ENCODE measurements around the gene RPSA. TPM values are rescaled to one million over a fixed set of nuclear protein-coding genes. Genes with fewer than 3 reads are reported as not detected.
A peak's percentile ranks its signal among the peaks of the same experiment; 100 is the strongest.

The RPSA gene
- total and polyA plus RNA-seq, 9 of the 15 experiments (the other 6 are each of a cell fraction or from before 2014, with no cell fraction given) = 2,290 to 4,272 (median 2,730) TPM

GRCh38 chr3:39385456-39386090 is 20.9 kb upstream of the RPSA start (continued):
- TF ChIP-seq FOSL1 (tag; conservative IDR thresholded peaks at IDR 0.05) (peak; percentile 56), RBBP5 (IDR thresholded peaks at IDR 0.05; ENCODE audit: borderline replicate concordance, insufficient read depth, low read length, poor library complexity, severe bottlenecking) (peak; percentile 26), FOXA3 (CRISPR knock-in tag; conservative IDR thresholded peaks at IDR 0.05 in 1 of 2, IDR thresholded peaks at IDR 0.05 in 1 of 2) (no peak), PTBP1 (IDR thresholded peaks at IDR 0.05; ENCODE audit: low read depth, low read length) (no peak), FOXK2 (conservative IDR thresholded peaks at IDR 0.05 in 1 of 2, IDR thresholded peaks at IDR 0.05 in 1 of 2; ENCODE audit: low read depth in 2 of 2) (no peak), FOS (IDR thresholded peaks at IDR 0.05; ENCODE audit: extremely low read depth, insufficient read length) (peak; percentile 3), ZBED1 (IDR thresholded peaks at IDR 0.05) (no peak), ZNF24 (IDR thresholded peaks at IDR 0.05) (no peak), MGA (IDR thresholded peaks at IDR 0.05) (no peak), SP1 (CRISPR knock-in tag; IDR thresholded peaks at IDR 0.05) (no peak), ZNF311 (CRISPR knock-in tag; IDR thresholded peaks at IDR 0.05) (no peak), NFE2L1 (tag; IDR thresholded peaks at IDR 0.05; ENCODE audit: borderline replicate concordance, low read depth) (no peak), ELK1 (CRISPR knock-in tag; IDR thresholded peaks at IDR 0.05) (no peak), ZNF655 (CRISPR knock-in tag; IDR thresholded peaks at IDR 0.05) (no peak), XRCC3 (IDR thresholded peaks at IDR 0.05) (no peak)
